Measurements from ENCODE around the gene LY6G6C.

DNA sequence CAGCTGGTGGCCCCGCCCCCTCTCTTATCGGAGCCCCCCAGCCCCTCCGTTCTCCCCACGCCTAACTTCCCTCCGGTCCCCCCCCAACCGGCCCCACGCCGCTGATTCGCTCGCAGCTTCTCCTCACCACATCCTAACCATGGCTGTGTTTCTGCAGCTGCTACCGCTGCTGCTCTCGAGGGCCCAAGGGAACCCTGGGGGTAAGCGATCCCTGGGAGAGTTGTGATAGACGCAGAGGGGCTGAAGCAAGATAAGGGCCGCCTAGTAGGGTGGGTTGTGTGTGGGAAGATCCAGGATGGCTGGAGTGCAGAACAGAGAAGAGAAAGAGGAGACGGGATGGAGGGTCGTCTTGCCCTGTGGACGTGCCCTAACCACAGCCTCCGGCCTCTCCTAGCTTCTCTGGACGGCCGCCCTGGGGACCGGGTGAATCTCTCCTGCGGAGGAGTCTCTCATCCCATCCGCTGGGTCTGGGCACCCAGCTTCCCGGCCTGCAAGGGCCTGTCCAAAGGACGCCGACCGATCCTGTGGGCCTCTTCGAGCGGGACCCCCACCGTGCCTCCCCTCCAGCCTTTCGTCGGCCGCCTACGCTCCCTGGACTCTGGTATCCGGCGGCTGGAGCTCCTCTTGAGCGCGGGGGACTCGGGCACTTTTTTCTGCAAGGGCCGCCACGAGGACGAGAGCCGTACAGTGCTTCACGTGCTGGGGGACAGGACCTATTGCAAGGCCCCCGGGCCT is 1.9 kb upstream of the LY6G6C start, which contains the start of gene MPIG6B:
- TF ChIP-seq, protein P1, sequence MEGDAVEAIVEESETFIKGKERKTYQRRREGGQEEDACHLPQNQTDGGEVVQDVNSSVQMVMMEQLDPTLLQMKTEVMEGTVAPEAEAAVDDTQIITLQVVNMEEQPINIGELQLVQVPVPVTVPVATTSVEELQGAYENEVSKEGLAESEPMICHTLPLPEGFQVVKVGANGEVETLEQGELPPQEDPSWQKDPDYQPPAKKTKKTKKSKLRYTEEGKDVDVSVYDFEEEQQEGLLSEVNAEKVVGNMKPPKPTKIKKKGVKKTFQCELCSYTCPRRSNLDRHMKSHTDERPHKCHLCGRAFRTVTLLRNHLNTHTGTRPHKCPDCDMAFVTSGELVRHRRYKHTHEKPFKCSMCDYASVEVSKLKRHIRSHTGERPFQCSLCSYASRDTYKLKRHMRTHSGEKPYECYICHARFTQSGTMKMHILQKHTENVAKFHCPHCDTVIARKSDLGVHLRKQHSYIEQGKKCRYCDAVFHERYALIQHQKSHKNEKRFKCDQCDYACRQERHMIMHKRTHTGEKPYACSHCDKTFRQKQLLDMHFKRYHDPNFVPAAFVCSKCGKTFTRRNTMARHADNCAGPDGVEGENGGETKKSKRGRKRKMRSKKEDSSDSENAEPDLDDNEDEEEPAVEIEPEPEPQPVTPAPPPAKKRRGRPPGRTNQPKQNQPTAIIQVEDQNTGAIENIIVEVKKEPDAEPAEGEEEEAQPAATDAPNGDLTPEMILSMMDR (conservative IDR thresholded peaks at IDR 0.05; ENCODE audit: low read depth, low read length) = no peak
- no peak for TF ChIP-seq FOS (IDR thresholded peaks at IDR 0.05; ENCODE audit: low read depth, low read length)
- no peak for TF ChIP-seq CEBPB (IDR thresholded peaks at IDR 0.05; ENCODE audit: low read depth, low read length)
- no peak for TF ChIP-seq POLR2A (IDR thresholded peaks at IDR 0.05; ENCODE audit: low read depth, low read length)
